SU-DHL-6 (cell line): ENCODE data around the gene PADI3.

Experiments used
- H2AFZ ChIP-seq: fragments of 200-600 bp; sonication (generic); 2 replicates; pipeline ENCODE4 v1.6.1; 2014; ENCODE audit warnings: low read depth, mild to moderate bottlenecking, moderate library complexity, mixed read lengths, antibody characterized with exemption, low read length; ENCODE audit not compliant: severe bottlenecking
- H3F3A ChIP-seq: fragments of 200-600 bp; shearing (Covaris generic); 2 replicates; pipeline ENCODE4 v1.6.0; 2016; ENCODE audit warnings: antibody characterized with exemption, mild to moderate bottlenecking; ENCODE audit not compliant: insufficient read depth
- H3K27ac ChIP-seq: fragments of 200-600 bp; sonication (generic); 2 replicates; pipeline ENCODE4 v1.5.1; 2016; ENCODE audit warnings: low read depth, mild to moderate bottlenecking, low read length, moderate library complexity, mixed read lengths
- H3K27me3 ChIP-seq: fragments of 200-600 bp; sonication (generic), shearing (Covaris generic); 2 replicates; pipeline ENCODE4 v1.6.0; 2014; ENCODE audit warnings: mild to moderate bottlenecking, low read length
- H3K36me3 ChIP-seq: fragments of 200-600 bp; sonication (generic); 2 replicates; pipeline ENCODE4 v1.6.1; 2014; ENCODE audit warnings: mild to moderate bottlenecking, low read length, mixed read lengths
- H3K4me2 ChIP-seq: fragments of 300-600, 200-600 bp; shearing (Covaris generic), sonication (generic); 2 replicates; pipeline ENCODE4 v1.6.0; 2014; ENCODE audit warnings: low read length, low read depth, mild to moderate bottlenecking; ENCODE audit not compliant: poor library complexity, severe bottlenecking
- H3K4me3 ChIP-seq: fragments of 200-600 bp; sonication (generic); 2 replicates; pipeline ENCODE4 v1.5.1; 2014; ENCODE audit warnings: antibody characterized with exemption, low read length, mild to moderate bottlenecking, mixed read lengths; ENCODE audit not compliant: insufficient read depth, poor library complexity, severe bottlenecking
- H3K79me2 ChIP-seq: fragments of 200-600 bp; sonication (generic); 2 replicates; pipeline ENCODE4 v1.6.1; 2014; ENCODE audit warnings: mild to moderate bottlenecking, low read length, moderate library complexity; ENCODE audit not compliant: insufficient read depth
- H3K9ac ChIP-seq: fragments of 200-600 bp; sonication (generic); 2 replicates; pipeline ENCODE4 v1.7.0; 2014; ENCODE audit warnings: mild to moderate bottlenecking, low read length
- H3K9me2 ChIP-seq: fragments of 200-600 bp; sonication (generic); replicated peaks from 2 replicates; pipeline ENCODE4 v1.6.1; 2014; ENCODE audit warnings: low read length; ENCODE audit not compliant: insufficient read depth
- H3K9me3 ChIP-seq: fragments of 200-600 bp; sonication (generic); 2 replicates; pipeline ENCODE4 v1.6.1; 2014; ENCODE audit warnings: low read length, mixed read lengths; ENCODE audit not compliant: insufficient read depth
- H4K20me1 ChIP-seq: fragments of 200-600 bp; sonication (generic); 2 replicates; pipeline ENCODE4 v1.6.1; 2014; ENCODE audit warnings: low read depth, mild to moderate bottlenecking, antibody characterized with exemption, low read length, moderate library complexity, mixed read lengths
- EZH2phosphoT487 ChIP-seq: fragments of 200-600 bp; sonication (generic), shearing (Covaris generic); conservative IDR thresholded peaks from 2 replicates; pipeline ENCODE4 v1.6.1; 2018; ENCODE audit warnings: mild to moderate bottlenecking, antibody characterized with exemption, low read length, moderate library complexity, mixed read lengths
- TF ChIP-seq, protein P1 (sequence below): fragments of 200-600 bp; sonication (generic); IDR thresholded peaks from one replicate; pipeline ENCODE4 v1.5.1; 2017; ENCODE audit warnings: antibody characterized with exemption, mild to moderate bottlenecking, low read length, moderate library complexity; ENCODE audit not compliant: insufficient read depth, poor library complexity, severe bottlenecking

The PADI3 gene

DNA sequence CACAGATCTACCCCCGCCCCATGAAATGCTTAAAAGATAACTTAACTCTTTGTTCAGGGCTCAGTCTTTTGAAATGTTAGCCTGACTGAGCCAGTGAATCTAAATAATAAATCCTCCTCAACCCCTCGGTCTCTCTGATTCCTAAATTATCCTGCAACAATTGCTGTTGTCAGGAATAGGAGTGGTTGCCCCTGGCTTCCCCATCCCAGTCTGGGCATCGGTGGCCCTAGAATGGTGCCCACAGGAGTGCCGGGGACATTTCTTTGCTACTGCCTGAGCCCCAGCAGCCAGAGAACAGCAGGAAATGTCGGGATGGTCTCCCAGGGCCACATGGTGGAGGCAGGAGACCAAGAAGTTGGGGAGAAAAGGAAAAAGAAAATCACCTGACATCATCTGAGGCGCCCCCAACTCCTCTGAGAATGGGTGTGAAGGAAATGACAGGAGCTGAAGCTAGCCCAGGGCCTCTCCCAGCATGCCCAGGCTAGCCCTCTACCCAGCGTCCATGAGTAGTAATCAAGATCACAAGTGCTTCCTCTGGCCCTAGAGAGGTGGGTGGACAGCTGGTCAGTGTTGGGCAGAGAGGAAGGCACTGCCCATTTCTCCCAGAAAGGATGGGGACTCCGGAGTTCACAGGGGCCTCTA lies 60.6 kb downstream of the PADI3 start:
- Histone ChIP-seq H3F3A (no peaks in the 10 kb centered on the region), H3K4me3 (no peak overlapping the region), H3K9me3 (no peaks in the 10 kb centered on the region), H3K27ac (no peak overlapping the region), H2AFZ (no peak overlapping the region), H3K27me3 (no peaks in the 10 kb centered on the region), H3K36me3 (no peaks in the 10 kb centered on the region), H3K9me2 (no peaks in the 10 kb centered on the region), H3K4me2 (no peak overlapping the region), H3K79me2 (no peaks in the 10 kb centered on the region), H3K9ac (no peak overlapping the region), H4K20me1 (no peaks in the 10 kb centered on the region)
- TF ChIP-seq, protein P1, sequence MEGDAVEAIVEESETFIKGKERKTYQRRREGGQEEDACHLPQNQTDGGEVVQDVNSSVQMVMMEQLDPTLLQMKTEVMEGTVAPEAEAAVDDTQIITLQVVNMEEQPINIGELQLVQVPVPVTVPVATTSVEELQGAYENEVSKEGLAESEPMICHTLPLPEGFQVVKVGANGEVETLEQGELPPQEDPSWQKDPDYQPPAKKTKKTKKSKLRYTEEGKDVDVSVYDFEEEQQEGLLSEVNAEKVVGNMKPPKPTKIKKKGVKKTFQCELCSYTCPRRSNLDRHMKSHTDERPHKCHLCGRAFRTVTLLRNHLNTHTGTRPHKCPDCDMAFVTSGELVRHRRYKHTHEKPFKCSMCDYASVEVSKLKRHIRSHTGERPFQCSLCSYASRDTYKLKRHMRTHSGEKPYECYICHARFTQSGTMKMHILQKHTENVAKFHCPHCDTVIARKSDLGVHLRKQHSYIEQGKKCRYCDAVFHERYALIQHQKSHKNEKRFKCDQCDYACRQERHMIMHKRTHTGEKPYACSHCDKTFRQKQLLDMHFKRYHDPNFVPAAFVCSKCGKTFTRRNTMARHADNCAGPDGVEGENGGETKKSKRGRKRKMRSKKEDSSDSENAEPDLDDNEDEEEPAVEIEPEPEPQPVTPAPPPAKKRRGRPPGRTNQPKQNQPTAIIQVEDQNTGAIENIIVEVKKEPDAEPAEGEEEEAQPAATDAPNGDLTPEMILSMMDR: no peak
- TF ChIP-seq EZH2phosphoT487: no peak

DNA sequence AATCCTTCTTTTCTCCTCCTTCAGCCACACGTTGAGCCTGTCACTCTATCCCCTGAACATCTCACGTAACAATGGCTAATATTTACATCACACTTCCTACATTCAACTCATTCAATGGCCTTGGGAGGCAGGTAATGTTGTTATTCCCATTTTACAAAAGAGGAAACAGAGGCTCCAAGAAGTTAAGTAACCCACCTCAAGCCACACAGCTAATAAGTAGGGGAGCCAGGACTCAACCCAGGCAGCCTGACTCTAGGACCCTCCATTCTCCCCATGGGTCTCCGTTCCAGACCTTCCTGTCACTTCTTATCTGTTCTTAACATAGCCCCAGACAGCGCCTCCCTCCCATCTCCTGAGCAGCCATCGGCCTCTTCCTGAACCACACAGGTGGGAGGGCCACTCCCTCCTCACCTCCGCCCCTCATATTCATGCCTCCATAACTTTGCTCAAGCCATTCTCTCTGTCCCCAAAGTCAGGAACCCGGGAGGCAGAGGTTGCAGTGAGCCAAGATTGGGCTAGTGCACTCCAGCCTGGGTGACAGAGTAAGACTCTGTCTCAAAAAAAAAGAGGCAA lies 61.3 kb downstream of the PADI3 start:
- no peak for TF ChIP-seq EZH2phosphoT487
- Histone ChIP-seq H4K20me1 (no peaks in the 10 kb centered on the region), H3K4me3 (no peak overlapping the region), H3K9me3 (no peaks in the 10 kb centered on the region), H3K27ac (no peak overlapping the region), H3K4me2 (no peak overlapping the region), H2AFZ (no peak overlapping the region), H3K9ac (no peak overlapping the region), H3F3A (no peaks in the 10 kb centered on the region), H3K36me3 (no peaks in the 10 kb centered on the region), H3K79me2 (no peaks in the 10 kb centered on the region), H3K9me2 (no peaks in the 10 kb centered on the region), H3K27me3 (no peaks in the 10 kb centered on the region)

DNA sequence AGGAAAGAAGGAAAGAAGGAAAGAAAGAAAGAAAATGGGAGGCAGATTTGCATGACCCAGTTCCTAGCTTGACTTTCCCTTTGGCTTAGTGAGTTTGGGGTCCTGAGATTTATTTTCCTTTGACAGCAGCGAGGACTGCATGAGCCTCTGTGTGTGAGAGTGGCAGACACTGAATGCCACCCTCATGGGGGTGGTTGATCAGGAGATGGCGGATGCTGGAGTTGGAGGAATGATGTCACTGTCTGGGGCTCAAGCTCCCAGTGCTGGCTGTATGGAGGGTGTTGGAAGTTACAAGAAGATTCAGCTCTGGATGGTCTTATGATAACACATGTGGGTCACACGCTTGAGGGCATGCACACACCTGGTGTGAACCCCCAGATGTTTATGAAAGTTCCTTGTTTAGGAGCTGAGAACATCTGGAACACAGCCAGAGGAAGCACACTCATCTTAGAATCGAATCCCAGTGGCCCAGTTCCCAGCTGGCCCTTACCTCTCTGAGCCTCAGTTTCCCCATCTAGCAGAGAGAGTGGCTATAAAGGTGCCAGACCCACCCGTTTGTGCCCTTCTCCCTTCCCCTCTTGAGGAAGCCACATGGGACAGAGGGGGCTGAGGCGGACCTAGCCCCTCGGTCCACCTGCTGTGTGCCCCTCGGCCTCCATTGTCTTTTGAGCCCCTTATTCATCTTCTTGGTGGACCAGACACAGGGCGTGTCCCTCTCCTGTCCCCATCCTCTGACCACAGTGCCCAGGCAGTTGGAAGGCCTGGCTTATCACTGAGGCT lies 64.8 kb downstream of the PADI3 start:
- H3F3A ChIP-seq: no peaks in the 10 kb centered on the region
- no peak overlapping the region for H3K4me2 ChIP-seq
- no peaks in the 10 kb centered on the region for H3K27me3 ChIP-seq
- no peak overlapping the region for H3K27ac ChIP-seq
- TF ChIP-seq, protein P1: no peak
- TF ChIP-seq EZH2phosphoT487: no peak
- H4K20me1 ChIP-seq: no peaks in the 10 kb centered on the region
- H3K4me3 ChIP-seq: no peak overlapping the region
- no peak overlapping the region for H3K9ac ChIP-seq
- H3K9me3 ChIP-seq: no peaks in the 10 kb centered on the region
- no peaks in the 10 kb centered on the region for H3K36me3 ChIP-seq
- H3K79me2 ChIP-seq: no peaks in the 10 kb centered on the region
- no peak overlapping the region for H2AFZ ChIP-seq
- no peaks in the 10 kb centered on the region for H3K9me2 ChIP-seq

DNA sequence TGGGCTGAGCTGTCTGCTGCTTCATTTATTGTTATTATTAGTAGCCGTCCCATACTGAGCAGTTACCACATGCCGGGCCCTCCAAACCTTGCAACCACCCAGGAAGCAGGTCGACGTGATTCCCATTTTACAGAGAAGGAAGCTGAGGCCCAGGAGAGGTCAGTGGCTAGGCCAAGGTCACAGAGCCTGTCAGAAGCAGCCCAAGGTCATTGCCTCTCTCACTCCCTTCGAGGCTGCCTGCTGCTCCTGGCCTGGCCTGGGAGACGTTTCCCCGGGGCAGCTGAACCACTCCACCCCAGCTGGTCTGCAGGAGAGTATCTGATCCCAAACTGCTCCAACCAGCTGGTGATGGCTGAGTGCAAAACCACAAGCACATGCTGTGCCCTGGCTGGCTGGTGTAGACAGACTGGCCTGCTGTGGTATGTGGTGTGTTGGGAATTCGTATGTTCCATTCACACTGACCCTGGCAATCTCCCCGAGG lies 65.6 kb downstream of the PADI3 start:
- Histone ChIP-seq H3F3A (no peaks in the 10 kb centered on the region), H3K36me3 (no peaks in the 10 kb centered on the region), H3K9me3 (no peaks in the 10 kb centered on the region), H3K27ac (no peak overlapping the region), H2AFZ (no peak overlapping the region), H3K4me2 (no peak overlapping the region), H3K9me2 (no peaks in the 10 kb centered on the region), H3K79me2 (no peaks in the 10 kb centered on the region), H4K20me1 (no peaks in the 10 kb centered on the region), H3K27me3 (no peaks in the 10 kb centered on the region), H3K9ac (no peak overlapping the region), H3K4me3 (no peak overlapping the region)
- TF ChIP-seq, protein P1: no peak
- TF ChIP-seq EZH2phosphoT487: no peak
